GM12878 (cell line): ENCODE measurements around the gene FAM227B.

Source experiments
- CEBPB ChIP-seq, 2 experiments: fragments of 150-350 bp in 1 of 2; IDR thresholded peaks; 2 replicates each; pipeline ENCODE4 v1.6.1; 2012 to 2014; ENCODE audit warnings: low read depth in 2 of 2, low read length in 2 of 2, borderline replicate concordance in 1 of 2, inconsistent platforms in 1 of 2
- CHD2 ChIP-seq: IDR thresholded peaks from 2 replicates; pipeline ENCODE4 v1.6.1; 2011; ENCODE audit warnings: low read depth, low read length, improper control_type of control experiment, borderline replicate concordance
- CTCF ChIP-seq, 3 experiments: IDR thresholded peaks in 2 of 3; conservative IDR thresholded peaks in 1 of 3; 2 replicates each; pipeline ENCODE4 v1.5.1; 2011; ENCODE audit warnings: low read depth in 3 of 3, low read length in 3 of 3, mild to moderate bottlenecking in 3 of 3, control low read depth in 2 of 3, moderate library complexity in 2 of 3, inconsistent platforms in 1 of 3, mixed read lengths in 1 of 3; ENCODE audit not compliant: control insufficient read depth in 2 of 3, insufficient read depth in 1 of 3; ENCODE audit errors: extremely low read depth in 1 of 3
- PAX8 ChIP-seq: fragments of 450-650 bp; IDR thresholded peaks from 2 replicates; pipeline ENCODE4 v1.6.1; 2017; ENCODE audit warnings: mild to moderate bottlenecking, moderate library complexity
- PKNOX1 ChIP-seq: fragments of 450-650 bp; IDR thresholded peaks from 2 replicates; pipeline ENCODE4 v1.6.1; 2016; ENCODE audit warnings: mild to moderate bottlenecking
- POLR2A ChIP-seq: IDR thresholded peaks from 2 replicates; pipeline ENCODE4 v1.6.1; 2011; ENCODE audit warnings: low read depth, mild to moderate bottlenecking, low read length
- RFX5 ChIP-seq: IDR thresholded peaks from 2 replicates; pipeline ENCODE4 v1.6.1; 2011; ENCODE audit warnings: low read depth, low read length, improper control_type of control experiment
- SRF ChIP-seq, 2 experiments: IDR thresholded peaks; 2 replicates each; pipeline ENCODE4 v1.6.1; 2011; ENCODE audit warnings: low read depth in 2 of 2, low read length in 2 of 2, mild to moderate bottlenecking in 1 of 2, moderate library complexity in 1 of 2
- USF1 ChIP-seq: IDR thresholded peaks from 2 replicates; pipeline ENCODE4 v1.6.1; 2011; ENCODE audit warnings: borderline replicate concordance, low read depth, mild to moderate bottlenecking, moderate library complexity, mixed read lengths, low read length; ENCODE audit not compliant: insufficient read depth; ENCODE audit errors: extremely low read length
- ZNF207 ChIP-seq: fragments of 450-650 bp; IDR thresholded peaks from 2 replicates; pipeline ENCODE4 v1.6.1; 2014; ENCODE audit warnings: antibody characterized with exemption, mild to moderate bottlenecking, borderline replicate concordance
- ZNF24 ChIP-seq: fragments of 450-650 bp; IDR thresholded peaks from 2 replicates; pipeline ENCODE4 v1.6.1; 2017; ENCODE audit warnings: antibody characterized with exemption, mild to moderate bottlenecking

GRCh38 chr15:49282366-49282765 lies 338.3 kb downstream of the FAM227B start:
- TF ChIP-seq SRF (IDR thresholded peaks at IDR 0.05; ENCODE audit: low read depth in 2 of 2, low read length in 2 of 2) (no peak), CTCF (IDR thresholded peaks at IDR 0.05 in 2 of 3, conservative IDR thresholded peaks at IDR 0.05 in 1 of 3; ENCODE audit: control insufficient read depth in 2 of 3, extremely low read depth in 1 of 3, insufficient read depth in 1 of 3, low read depth in 3 of 3, low read length in 3 of 3) (no peak), CEBPB (IDR thresholded peaks at IDR 0.05; ENCODE audit: borderline replicate concordance in 1 of 2, low read depth in 2 of 2, low read length in 2 of 2) (no peak), CHD2 (no peak), ZNF207 (no peak), PAX8 (no peak), USF1 (no peak), PKNOX1 (no peak), ZNF24 (no peak), RFX5 (no peak), POLR2A (no peak)
